Stimulated activated effector memory CD8-positive, alpha-beta T cell treated with anti-CD3 and anti-CD28 coated beads, Interleukin-12 subunit alpha, Interleukin-12 subunit beta, amount 100 ng/mL, for 72 hours (primary cell): ENCODE results near the gene SPRED1.

Source experiments
- ATAC-seq: fragments of 150-1000 bp; cut with Tn5 transposase; 2 replicates; pipeline ENCODE4 v1.10.0; 2021
- DNase-seq, 2 donors: peaks; one replicate each; pipeline ENCODE4 v3.0.0; 2021 to 2022; ENCODE audit warnings: low spot score in 2 of 2
- H3K27ac Mint-ChIP-seq: one replicate; pipeline ENCODE4 v1.8.0; 2022; ENCODE audit warnings: mild to moderate bottlenecking, mixed read lengths
- H3K36me3 Mint-ChIP-seq: one replicate; pipeline ENCODE4 v1.8.0; 2022; ENCODE audit warnings: mild to moderate bottlenecking, mixed read lengths
- H3K4me1 Mint-ChIP-seq: one replicate; pipeline ENCODE4 v1.8.0; 2022; ENCODE audit warnings: mixed read lengths
- H3K4me3 Mint-ChIP-seq: one replicate; pipeline ENCODE4 v1.8.0; 2022; ENCODE audit warnings: mild to moderate bottlenecking, mixed read lengths
- H3K9me3 Mint-ChIP-seq: one replicate; pipeline ENCODE4 v1.8.0; 2022; ENCODE audit warnings: mixed read lengths

Gene SPRED1

DNA sequence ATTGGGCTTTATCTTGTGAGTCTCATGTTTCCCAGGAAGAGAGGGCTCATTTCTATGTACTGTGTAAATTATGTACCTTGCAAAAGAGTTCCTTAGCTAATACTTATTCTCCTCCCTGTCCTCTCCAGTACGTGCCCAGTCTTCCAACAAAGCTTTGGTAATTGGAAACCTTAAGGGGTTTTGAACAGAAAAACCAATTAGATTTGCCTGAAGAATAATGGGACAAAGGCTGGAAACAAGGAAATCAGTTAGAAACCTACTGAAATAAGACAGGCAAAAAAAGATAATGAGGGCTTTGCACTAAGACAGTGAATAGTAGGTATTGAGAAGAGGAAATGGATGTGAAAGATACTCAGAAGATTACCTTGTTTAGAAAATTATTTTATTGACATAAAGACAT is 82.5 kb downstream of the SPRED1 start:
- Mint-ChIP-seq H3K9me3 (no peaks in the 10 kb centered on the region), H3K4me1 (no peaks in the 10 kb centered on the region), H3K4me3 (no peak overlapping the region), H3K27ac (no peak overlapping the region), H3K36me3 (no peaks in the 10 kb centered on the region)
- no peak for ATAC-seq
- no peak for DNase-seq

DNA sequence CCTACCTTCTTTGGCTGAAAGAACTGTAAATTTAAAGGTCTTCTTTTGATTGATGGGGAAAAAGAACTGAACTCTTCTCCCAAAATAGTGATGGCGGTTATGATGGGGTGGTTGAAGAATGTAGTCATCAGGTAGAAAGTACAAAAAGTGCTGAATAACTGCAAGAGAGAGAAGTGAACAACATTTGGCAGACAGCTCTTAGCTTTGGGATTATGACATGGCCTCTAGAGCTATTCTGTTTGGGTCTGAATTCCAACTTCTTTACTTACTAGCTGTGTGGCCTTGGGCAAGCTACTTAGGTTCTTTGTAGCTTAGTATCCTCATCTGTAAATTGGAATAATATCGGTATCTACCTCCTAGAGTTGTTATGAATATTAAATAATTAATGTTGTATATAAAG is 91.7 kb downstream of the SPRED1 start:
- Mint-ChIP-seq H3K36me3 (no peaks in the 10 kb centered on the region), H3K27ac (no peak overlapping the region), H3K9me3 (no peaks in the 10 kb centered on the region), H3K4me3 (no peak overlapping the region), H3K4me1 (no peaks in the 10 kb centered on the region)
- ATAC-seq: no peak
- DNase-seq: no peak

DNA sequence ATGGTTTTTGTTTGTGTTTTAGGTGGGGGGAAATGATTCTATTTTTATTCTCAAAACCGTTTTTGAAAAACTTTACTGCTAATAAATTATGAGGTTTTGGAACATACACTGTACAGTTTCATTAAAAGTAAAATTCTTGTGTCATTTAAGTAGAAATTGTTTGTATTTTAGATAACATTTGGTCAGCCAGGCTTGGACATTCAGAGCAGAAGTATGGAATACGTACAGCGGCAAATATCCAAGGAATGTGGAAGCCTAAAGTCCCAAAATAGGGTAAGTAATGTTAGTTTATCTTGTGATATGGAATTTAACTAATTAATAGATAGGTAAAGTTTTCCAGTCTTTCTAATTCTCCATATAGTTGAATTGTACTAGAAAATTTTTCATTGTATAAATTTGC is 96.6 kb downstream of the SPRED1 start:
- Mint-ChIP-seq H3K4me1 (no peaks in the 10 kb centered on the region), H3K27ac (no peak overlapping the region), H3K9me3 (no peaks in the 10 kb centered on the region), H3K36me3 (no peaks in the 10 kb centered on the region), H3K4me3 (no peak overlapping the region)
- DNase-seq: no peak
- no peak for ATAC-seq

DNA sequence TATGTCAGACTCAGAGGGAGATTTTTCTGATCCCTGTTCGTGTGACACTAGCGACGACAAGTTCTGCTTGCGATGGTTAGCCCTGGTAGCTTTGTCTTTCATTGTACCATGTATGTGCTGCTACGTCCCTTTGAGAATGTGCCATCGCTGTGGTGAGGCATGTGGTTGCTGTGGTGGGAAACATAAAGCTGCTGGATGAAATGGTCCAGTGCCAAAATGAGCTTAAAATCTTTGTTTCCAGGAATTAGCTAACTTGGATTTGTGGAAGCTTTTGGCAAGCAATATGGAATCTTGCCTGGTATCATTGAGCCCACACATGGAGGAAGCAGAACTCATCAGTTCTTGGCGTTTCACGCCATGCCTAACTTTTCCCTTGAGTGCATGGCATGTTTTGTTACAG is 98.8 kb downstream of the SPRED1 start:
- H3K4me3 Mint-ChIP-seq: no peak overlapping the region
- no peak overlapping the region for H3K27ac Mint-ChIP-seq
- no peak for ATAC-seq
- no peaks in the 10 kb centered on the region for H3K9me3 Mint-ChIP-seq
- no peaks in the 10 kb centered on the region for H3K4me1 Mint-ChIP-seq
- H3K36me3 Mint-ChIP-seq: no peaks in the 10 kb centered on the region
- no peak for DNase-seq

DNA sequence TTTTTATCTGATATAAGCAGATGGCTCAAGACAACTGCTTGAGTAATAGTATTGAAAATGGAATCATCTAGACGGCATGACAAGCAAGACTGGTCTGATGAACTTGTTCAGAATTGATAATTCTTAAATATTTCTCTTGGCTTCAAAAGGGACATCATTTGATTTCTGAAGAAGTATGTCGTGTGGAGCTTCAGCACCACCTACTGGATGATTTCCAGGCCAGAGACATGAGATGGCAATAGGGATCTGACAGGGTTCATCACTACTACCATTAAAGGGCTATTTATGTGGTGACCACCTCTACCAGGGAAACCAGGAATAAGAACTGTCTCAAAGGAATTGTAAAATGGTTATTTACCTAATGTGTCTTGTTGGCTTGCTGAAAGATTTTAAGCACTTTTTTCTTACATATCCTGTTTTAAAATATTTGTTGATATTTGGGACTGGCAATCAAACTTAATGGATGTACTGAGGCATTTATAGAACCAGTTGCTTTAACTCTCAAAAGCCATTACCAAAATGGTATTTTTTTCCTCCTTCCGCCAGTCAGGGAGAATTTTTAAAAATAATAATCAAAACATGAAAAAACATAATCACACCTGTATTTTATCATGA is 101.8 kb downstream of the SPRED1 start:
- Mint-ChIP-seq H3K4me1 (no peaks in the 10 kb centered on the region), H3K4me3 (no peak overlapping the region), H3K9me3 (no peaks in the 10 kb centered on the region), H3K27ac (no peak overlapping the region), H3K36me3 (no peaks in the 10 kb centered on the region)
- ATAC-seq (peak; percentile 55), DNase-seq (peak; percentile 27 to 60)

DNA sequence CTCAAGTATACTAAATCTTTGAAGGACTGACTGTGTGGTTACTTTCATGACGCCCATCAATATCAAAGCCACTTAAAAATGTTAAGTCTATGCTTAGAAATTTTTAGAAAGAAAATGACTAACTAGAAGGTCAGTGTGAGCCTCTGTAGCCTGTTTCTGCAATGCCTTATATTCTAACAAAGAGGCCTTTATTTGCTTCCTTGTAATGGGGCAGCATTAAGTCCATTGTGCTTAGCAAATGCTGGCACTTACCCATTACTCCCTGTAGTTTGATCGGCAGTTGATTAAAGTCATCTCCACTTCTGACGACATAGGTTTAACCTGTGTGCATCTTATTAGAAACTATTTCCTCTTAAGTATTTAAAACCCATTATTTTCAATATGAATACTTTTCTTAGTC is 109.7 kb downstream of the SPRED1 start:
- Mint-ChIP-seq H3K4me3 (no peak overlapping the region), H3K27ac (no peak overlapping the region), H3K4me1 (no peaks in the 10 kb centered on the region), H3K36me3 (no peaks in the 10 kb centered on the region), H3K9me3 (no peaks in the 10 kb centered on the region)
- ATAC-seq: no peak
- no peak for DNase-seq

DNA sequence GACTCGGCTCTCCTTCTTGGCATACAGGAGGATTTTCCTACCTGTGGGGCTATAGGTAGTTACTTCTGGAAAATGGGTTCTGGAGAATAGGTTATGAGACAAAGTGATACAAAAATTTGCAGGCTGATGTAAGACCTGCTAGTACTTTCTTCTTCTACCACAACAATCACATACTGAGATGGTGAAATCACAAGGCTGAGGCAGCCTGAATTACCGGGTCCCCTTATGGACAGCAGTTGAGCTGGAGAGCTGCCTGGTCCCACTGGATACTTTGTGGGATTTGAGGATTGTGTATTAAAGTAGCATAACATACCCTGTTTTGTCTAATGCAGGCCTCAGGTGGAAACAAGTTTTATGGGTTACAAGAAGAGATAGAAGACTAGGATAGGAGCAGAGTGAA is 114.8 kb downstream of the SPRED1 start:
- ATAC-seq: no peak
- no peak for DNase-seq
- Mint-ChIP-seq H3K4me3 (no peak overlapping the region), H3K4me1 (no peaks in the 10 kb centered on the region), H3K36me3 (no peaks in the 10 kb centered on the region), H3K27ac (no peak overlapping the region), H3K9me3 (no peaks in the 10 kb centered on the region)

DNA sequence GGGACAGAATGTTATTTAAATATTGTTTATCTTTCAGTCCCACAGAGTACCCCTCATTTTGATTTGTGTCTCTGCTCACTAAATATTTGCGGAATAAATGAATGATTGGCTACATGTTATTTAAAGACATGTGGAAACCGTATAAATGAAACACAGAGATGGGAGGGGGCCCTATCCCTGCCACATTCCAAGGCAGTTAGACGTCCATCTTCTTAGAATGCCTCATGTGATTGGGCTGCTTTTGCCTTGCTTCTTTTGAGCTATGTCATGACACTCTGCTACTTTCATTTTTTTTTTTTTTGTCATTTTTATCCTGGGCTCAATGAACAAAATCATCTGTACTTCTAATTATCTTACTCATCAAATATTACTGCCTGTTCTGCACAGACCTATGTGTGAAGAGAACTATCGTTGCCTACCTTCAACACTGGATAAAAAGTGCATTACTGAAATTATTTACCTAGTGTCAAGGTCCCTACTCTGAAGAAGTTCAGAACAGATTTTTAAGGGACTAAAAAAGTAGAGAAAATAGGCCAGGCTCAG is 117.4 kb downstream of the SPRED1 start:
- ATAC-seq (no peak), DNase-seq (no peak)
- Mint-ChIP-seq H3K4me3 (no peak overlapping the region), H3K36me3 (no peaks in the 10 kb centered on the region), H3K9me3 (no peaks in the 10 kb centered on the region), H3K27ac (no peak overlapping the region), H3K4me1 (no peaks in the 10 kb centered on the region)

DNA sequence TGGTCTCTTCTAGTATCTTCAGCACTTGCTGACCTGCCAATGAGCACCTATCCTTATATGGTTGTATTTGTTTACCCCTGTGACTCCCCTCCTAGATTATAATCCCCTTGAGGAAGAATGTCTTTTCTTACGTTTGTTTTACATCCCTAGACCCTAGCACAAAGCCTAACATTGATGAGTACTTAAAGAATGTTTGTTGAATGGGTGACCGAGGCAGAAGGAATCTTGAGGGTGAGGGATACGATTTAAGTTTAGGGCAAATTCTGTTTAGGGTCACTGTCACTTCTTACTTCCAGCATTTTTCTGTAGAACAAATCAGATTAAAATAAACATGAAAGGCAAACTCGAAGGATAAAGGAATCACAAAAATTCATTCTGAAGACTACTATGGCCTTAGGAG is 120.4 kb downstream of the SPRED1 start:
- Mint-ChIP-seq H3K36me3 (no peaks in the 10 kb centered on the region), H3K9me3 (no peaks in the 10 kb centered on the region), H3K27ac (no peak overlapping the region), H3K4me3 (no peak overlapping the region), H3K4me1 (no peaks in the 10 kb centered on the region)
- DNase-seq (no peak), ATAC-seq (no peak)

DNA sequence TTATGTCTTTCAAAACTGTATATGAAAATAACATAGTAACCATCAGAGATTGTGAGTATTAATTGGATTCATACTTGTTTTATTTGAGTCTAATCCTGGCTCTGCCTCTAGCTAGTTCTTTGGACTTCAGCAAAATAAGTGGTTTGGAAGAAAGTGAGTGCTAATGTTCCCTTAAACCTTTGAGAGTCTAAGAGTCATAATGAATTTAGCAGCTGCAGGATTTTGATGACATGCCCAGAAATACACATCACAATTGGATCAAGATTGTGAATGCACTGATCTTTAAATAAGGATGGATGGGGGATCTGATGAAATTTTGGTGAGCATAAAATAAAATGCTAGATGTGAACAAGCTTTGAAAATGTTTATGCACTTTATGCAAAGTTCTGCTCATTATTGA is 121.4 kb downstream of the SPRED1 start:
- no peaks in the 10 kb centered on the region for H3K9me3 Mint-ChIP-seq
- H3K4me1 Mint-ChIP-seq: no peaks in the 10 kb centered on the region
- H3K4me3 Mint-ChIP-seq: no peak overlapping the region
- no peak for ATAC-seq
- H3K27ac Mint-ChIP-seq: no peak overlapping the region
- DNase-seq: no peak
- no peaks in the 10 kb centered on the region for H3K36me3 Mint-ChIP-seq

DNA sequence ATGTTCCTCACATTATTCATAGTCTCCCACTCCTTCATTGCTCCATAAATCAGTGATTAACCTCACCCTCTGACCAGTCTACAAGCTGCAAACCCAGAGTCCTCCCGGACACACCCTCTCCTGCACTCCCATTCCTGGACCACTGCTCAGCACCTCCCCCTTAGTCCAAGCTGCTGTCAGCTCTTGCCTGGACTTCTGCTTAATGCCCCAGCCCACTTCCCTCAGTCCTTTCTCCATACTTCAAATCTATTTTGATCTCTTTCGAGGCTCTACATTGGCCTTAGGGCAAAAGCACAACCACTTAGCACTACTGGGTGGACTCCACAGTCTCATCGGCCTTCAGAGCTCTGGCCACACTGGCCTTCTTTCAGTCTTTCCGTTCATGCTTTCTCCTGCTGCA is 121.9 kb downstream of the SPRED1 start:
- H3K4me3 Mint-ChIP-seq: no peak overlapping the region
- no peaks in the 10 kb centered on the region for H3K4me1 Mint-ChIP-seq
- no peak overlapping the region for H3K27ac Mint-ChIP-seq
- no peaks in the 10 kb centered on the region for H3K36me3 Mint-ChIP-seq
- H3K9me3 Mint-ChIP-seq: no peaks in the 10 kb centered on the region
- no peak for DNase-seq
- ATAC-seq: no peak

DNA sequence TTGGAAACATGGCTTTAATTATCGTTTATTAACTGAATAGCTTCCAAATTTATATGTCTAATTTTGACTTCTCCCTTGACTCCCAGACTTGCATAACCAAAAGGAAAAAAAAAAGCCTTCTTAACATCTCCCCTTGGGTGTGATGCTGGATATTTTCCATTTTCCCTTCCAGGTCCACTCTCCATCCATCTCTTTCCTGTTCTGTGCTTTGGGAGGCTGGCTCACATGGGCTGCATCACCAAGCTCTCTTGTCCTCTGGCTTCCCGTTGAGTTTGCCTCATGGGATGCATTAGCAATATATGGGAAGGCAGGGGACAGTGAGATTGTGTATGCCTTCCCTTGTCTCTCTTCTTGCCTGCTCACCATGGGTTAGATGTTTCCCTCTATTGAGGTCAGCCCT is 123.4 kb downstream of the SPRED1 start:
- Mint-ChIP-seq H3K4me3 (no peak overlapping the region), H3K4me1 (no peaks in the 10 kb centered on the region), H3K27ac (no peak overlapping the region), H3K36me3 (no peaks in the 10 kb centered on the region), H3K9me3 (no peaks in the 10 kb centered on the region)
- ATAC-seq: no peak
- DNase-seq: no peak

DNA sequence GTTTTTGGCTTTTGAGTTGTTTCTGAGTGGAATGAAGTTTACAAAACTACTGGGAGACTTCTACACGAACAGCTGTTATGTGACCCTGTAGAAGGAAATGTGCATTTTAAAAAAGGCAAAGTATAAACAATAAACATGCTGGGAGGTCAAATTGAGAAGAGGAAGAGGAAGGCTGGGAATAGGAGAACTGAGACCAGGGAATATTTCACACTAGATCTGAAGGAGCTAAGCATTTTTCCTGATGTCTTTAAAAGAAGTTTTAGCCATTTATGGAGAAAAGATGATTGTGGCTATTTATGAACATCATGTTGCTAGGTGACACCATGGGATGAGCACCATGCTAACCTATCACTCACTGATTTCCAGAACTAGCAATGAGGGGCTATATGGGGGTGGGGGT is 125.0 kb downstream of the SPRED1 start:
- H3K4me3 Mint-ChIP-seq: no peak overlapping the region
- H3K27ac Mint-ChIP-seq: no peak overlapping the region
- H3K9me3 Mint-ChIP-seq: no peaks in the 10 kb centered on the region
- ATAC-seq (no peak), DNase-seq (no peak)
- H3K36me3 Mint-ChIP-seq: no peaks in the 10 kb centered on the region
- H3K4me1 Mint-ChIP-seq: no peaks in the 10 kb centered on the region

DNA sequence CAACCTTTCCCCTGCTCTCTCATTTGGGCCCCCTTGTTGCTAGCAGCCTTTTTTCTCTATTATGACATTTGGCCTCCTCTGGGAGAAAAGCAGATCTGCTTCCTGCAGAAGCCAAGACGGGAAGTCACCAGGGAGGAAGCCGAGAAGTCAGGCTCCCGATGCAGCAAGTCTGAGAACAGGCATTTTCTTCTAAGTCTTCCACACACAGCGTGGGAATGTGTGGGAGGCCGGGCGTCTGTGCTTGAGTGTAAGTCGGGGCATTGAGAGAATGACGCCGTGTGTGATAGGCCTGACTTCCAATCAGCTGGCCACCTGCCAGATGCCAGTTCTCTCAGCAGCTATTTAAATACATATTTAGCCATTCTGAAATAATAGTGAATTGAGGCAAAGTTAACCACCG is 125.5 kb downstream of the SPRED1 start:
- no peak for ATAC-seq
- H3K36me3 Mint-ChIP-seq: no peaks in the 10 kb centered on the region
- no peak overlapping the region for H3K4me3 Mint-ChIP-seq
- H3K9me3 Mint-ChIP-seq: no peaks in the 10 kb centered on the region
- no peak for DNase-seq
- no peaks in the 10 kb centered on the region for H3K4me1 Mint-ChIP-seq
- no peak overlapping the region for H3K27ac Mint-ChIP-seq

DNA sequence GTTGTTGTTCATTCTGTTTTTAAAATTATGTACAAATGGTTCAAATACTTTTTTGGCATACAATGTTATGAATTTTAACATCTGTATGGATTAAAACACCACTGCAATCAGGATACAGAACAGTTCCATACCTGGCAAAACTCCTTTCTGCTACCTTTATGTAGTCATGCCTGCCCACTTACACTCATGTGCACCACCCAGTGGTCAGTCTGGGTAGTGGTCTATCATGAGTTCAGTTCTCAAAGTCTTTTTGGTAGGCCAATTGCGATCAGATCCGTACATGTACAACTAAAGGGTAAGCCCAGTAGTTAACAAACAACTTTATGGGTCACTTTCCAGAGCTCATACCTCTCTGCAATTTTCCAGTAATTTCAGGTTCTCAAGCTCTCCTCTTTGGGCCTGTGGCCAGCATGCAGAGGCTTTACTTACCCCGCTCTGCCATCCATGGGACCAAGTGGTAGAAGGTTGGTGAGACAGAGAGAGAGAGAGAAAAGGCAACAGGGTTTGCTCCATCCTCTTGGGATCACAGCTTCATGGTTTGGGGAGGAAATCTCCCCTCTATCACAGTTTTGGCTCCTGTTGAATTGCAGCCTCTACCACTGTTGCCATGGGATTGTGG is 137.4 kb downstream of the SPRED1 start:
- no peaks in the 10 kb centered on the region for H3K9me3 Mint-ChIP-seq
- no peak overlapping the region for H3K4me3 Mint-ChIP-seq
- H3K36me3 Mint-ChIP-seq: no peaks in the 10 kb centered on the region
- no peak overlapping the region for H3K27ac Mint-ChIP-seq
- DNase-seq: peak; percentile 45 to 78
- H3K4me1 Mint-ChIP-seq: no peaks in the 10 kb centered on the region
- peak; percentile 68 for ATAC-seq

DNA sequence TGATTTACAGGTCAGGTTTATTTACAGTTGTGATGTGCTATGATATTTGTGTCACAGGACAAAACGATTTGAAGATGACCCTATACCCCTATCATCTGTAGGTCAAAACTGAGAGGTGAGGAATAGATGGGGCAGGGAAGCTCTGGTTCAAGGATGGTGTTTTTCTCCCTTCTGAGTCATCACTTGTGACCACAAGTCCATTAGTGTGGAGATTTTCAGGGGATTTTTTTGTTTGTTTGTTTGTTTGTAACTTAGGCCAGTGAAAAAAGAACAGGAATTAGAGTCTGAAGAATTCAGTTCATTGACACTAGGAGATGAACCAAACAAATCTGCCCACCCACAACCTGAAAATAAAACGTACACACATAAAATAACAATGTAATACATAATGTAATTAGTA is 138.6 kb downstream of the SPRED1 start:
- ATAC-seq (no peak), DNase-seq (no peak)
- no peaks in the 10 kb centered on the region for H3K36me3 Mint-ChIP-seq
- no peak overlapping the region for H3K4me3 Mint-ChIP-seq
- H3K27ac Mint-ChIP-seq: no peak overlapping the region
- no peaks in the 10 kb centered on the region for H3K9me3 Mint-ChIP-seq
- no peaks in the 10 kb centered on the region for H3K4me1 Mint-ChIP-seq
